GM18507 (cell line): ENCODE data around the gene ZBTB21.

Experiments used
- DNase-seq: peaks from one replicate; pipeline ENCODE4 v3.0.0; 2011; ENCODE audit warnings: low read depth; ENCODE audit not compliant: insufficient read length; ENCODE audit errors: extremely low spot score
- FAIRE-seq: peaks from 2 replicates; lab custom pipeline; 2011; peaks lifted over from hg19 to GRCh38; lab: Jason Lieb, UNC

ZBTB21 gene

DNA sequence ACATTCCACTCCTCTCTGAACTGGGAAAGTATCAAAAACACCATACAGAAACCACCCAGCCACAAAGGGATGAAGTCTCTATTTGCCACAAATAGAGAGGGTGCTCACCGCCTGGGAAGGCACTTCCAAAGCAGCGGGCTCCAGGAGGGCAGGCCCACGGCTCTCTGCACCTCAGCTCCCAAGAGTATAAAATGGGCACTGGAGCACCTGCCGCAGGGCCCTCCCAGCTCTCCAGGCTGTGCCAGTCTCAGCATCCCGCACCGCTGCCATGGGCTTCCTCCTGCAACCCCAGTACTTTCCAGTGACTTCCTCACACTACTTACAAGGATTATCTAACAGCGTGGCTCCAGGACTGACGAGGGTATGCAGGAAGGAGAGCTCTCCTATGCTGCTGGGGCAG is 70.8 kb downstream of the ZBTB21 start:
- no peak for DNase-seq
- no peak for FAIRE-seq
